HG03520 (cell line): ENCODE measurements around the gene IPO9.
"Not testable (repeated sequence)": the region's sequence is repeated elsewhere in the genome, so short reads cannot be mapped to it uniquely, and the experiment has no call there.

ENCODE experiments used
- ATAC-seq: cut with Tn5 transposase; IDR thresholded peaks from one replicate; pipeline ENCODE4 v1.9.1; 2021; ENCODE audit warnings: mild to moderate bottlenecking, moderate library complexity; ENCODE audit not compliant: unreplicated experiment

Gene IPO9

GRCh38 chr1:201900476-201900875 is 71.5 kb downstream of the IPO9 start:
- no peak for ATAC-seq

DNA sequence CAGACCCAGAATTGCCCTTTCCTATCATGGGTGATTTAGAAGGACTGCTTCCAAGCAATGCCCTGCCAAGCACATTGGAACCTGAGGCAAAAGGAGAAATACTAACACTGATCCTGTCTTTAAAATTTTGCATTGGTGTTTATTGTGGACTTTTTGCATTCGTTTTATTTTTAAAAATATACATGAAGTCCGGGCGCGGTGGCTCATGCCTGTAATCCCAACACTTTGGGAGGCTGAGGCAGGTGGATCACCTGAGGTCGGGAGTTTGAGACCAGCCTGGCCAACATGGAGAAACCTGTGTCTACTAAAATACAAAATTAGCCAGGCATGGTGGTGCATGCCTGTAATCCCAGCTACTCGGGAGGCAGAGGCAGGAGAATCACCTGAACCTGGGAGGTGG is 72.1 kb downstream of the IPO9 start:
- ATAC-seq, result not testable (repeated sequence)

DNA sequence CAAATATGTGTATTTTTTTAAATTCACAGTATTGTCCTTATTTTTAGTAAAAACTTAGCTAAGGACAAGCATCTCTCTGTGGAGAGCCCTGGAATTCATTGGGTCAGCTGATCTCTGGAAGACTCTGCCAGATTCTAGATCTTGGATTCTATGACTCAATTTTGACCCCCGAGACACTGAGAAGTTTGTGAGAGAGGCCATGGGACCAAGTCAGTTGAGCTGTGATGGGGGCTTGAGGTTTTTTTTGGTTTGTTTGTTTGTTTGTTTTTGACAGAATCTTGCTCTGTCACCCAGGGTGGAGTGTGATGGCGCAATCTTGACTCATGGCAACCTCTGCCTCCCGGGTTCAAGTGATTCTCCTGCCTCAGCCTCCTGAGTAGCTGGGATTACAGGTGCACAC is 73.2 kb downstream of the IPO9 start:
- no peak for ATAC-seq

DNA sequence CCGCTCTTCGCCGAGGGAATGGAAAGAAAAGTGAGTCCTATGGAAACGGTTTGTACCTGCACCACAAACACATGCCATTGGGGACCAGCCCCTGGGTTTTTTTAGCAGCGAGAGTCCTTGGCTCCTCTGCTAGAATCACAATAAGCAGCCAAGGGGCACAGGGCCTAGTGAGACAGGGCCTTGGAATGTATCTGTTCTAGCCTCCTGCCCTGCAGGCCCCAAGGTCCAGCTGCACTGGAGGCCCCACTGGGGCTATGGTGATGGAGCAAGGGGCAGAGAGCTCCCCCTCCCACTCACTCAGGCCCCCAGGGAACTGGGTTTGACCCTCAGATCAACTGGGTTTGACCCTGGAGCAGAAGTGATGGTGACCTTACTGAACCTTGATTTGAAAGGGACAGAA is 74.2 kb downstream of the IPO9 start:
- ATAC-seq, result no peak

DNA sequence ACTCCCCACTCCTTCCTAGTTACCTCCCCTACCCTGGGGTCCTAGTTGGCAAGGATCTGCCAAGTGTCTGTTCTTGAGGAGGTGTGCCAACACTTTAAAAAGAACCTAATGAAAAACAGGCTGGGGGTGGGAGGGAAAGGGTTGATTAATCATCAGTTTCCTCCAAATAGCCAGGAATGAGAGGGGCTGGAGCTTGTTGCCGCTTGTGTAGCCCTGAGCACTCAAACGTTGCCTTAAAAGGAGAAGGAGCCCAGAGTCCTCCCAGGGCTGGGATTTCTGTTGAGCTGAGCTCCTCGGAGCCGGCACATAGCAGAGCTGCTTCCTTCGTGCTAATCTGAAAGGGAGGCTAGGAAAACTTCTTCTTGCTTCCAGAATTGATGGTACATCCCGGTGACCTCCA is 75.6 kb downstream of the IPO9 start:
- ATAC-seq, result no peak

GRCh38 chr1:201905234-201905890 is 76.4 kb downstream of the IPO9 start:
- ATAC-seq, result no peak

GRCh38 chr1:201906336-201906735 is 77.4 kb downstream of the IPO9 start:
- no peak for ATAC-seq

DNA sequence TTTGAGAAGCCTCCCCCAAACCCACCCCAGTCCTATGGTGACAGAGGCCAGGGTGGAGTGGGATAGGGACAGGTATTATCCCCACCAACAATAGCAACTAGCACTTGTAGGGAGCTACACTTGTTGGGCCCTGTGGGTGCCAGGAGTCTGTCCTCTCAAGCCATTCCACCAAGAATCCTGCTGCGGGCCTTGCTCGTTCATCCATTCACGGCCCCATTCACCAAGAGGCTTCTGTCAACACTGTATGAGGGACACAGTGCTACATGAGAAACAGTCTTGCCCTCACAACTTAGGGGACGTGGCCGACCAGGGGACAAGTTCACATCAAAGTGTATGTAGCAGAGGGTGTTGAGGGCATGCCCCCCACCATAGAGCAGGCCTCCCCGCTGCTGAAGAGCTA is 78.7 kb downstream of the IPO9 start:
- no peak for ATAC-seq

- ATAC-seq, result no peak
These were observed 83.0 kb downstream of the IPO9 start for GRCh38 chr1:201911826-201912571.

- no peak for ATAC-seq
These were observed 83.9 kb downstream of the IPO9 start for GRCh38 chr1:201912832-201913231.

DNA sequence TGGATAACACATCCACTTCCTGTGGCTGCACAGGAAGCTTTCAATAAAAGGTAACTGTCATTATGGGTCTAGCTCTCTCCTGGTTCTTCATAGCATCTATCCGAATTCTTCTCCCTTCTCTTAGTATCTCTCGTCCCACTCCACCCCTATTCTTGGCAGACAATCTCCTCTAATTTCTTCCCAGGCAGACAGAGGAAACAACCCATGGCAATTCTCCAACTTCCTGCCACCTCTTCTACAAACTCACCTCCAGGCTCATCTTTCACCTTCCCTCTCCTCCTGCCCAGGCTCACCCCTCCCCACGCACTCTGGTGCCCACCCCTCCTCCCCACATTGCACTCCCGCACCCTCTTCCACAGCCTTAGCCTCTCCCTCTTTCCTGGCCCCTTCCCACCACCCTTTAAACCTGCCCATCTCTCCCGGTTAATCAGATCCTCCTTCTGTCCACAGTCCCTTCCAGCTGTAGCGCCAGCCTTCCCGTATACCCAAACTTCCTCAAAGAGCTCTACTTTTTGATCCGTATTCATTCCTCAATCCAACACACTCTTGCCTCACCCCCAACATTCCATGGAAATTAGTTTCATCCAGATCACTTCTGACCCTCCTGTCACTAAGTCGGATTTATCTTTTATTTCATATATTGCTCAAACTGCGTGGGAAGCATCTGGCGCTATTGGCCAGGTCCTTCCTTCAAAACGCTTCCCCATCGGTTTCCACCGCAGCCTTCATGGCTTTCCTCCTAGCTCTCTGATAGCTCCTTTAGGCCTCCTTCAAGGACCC is 85.7 kb downstream of the IPO9 start:
- ATAC-seq, result no peak

- no peak for ATAC-seq
These were observed 87.8 kb downstream of the IPO9 start for GRCh38 chr1:201916649-201917249.

DNA sequence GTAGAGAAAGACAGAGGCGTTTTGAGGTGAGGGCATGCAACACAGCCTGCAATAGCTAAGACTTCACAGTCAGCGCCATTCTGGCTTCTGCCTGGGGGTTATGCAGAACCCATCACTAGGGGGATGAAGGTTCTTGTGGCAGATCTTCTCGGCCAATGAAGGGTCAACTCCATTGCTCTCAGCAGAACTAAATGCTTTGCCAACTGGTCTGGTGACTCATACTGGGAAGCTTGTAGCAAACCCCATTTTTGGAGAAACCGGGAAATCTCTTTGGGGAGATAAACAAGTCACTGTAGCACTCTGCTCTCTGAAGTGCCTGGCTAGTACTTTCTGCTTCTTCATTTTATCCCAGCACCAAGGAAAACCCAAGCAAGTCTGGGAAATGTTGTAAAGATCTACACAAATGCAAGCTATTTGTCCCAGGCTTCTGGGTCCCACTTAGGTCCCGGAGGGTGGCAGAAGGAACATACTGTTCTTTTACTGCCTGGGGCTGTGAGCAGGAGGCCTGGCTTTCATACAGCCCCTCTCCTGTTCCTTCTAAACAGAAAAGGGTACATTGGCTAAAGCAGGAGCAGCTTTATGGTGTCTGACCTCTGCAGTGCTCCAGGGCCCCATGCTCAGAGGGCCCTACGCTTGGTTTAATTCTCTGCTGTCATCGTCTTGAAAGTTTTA is 88.5 kb downstream of the IPO9 start:
- no peak for ATAC-seq

GRCh38 chr1:201918343-201918742 is 89.4 kb downstream of the IPO9 start:
- no peak for ATAC-seq

DNA sequence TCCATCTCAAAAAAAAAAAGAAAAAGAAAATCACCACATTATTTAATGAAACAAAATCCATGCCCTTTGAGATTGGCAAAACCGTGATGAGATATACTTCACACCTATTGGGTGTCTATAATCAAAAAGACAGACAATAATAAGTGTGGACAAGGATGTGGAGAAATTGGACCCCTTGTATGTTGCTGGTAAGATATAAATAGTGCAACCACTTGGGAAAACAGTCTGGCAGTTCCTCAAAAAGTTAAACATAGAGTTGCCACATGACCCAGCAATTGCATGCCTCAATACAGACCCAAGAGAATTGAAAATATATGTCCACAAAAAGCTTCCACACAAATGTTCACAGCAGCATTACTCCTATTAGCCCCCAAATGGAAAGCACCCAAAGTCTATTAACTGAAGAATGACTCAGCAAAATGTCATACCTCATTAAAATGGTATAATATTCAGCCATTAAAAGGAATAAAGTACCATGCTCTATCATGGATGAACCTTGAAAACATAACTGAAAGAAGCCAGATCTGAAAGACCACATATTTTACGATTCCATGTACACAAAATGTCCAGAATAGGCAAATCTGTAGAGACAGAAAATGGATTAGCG is 93.1 kb downstream of the IPO9 start:
- ATAC-seq, result no peak

GRCh38 chr1:201925301-201925567 is 96.3 kb downstream of the IPO9 start:
- no peak for ATAC-seq

GRCh38 chr1:201925981-201926645 is 97.2 kb downstream of the IPO9 start:
- no peak for ATAC-seq

DNA sequence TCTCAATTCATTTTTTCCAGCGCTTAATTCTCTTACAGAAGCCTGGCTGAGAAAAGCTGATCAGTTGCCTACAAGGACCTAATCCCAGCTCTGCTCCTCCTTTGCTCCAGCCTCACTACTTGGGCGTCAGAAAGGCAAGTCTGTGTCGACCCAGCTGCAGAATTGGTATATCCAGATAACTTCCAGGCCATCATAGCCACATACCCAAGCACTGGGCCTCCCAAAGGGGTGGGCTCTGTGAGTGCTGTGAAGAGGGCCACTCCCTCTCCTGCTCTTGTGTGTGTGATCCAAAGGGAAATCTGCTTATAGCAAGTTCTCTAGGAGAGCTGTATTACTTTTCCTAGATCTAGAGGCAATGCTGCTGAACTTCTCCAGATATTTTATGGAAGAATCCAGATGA is 99.3 kb downstream of the IPO9 start:
- no peak for ATAC-seq

GRCh38 chr1:201930137-201930536 is 101.2 kb downstream of the IPO9 start:
- no peak for ATAC-seq

- no peak for ATAC-seq
These were observed 101.8 kb downstream of the IPO9 start for GRCh38 chr1:201930803-201931202.
